Activated CD4-positive, alpha-beta T cell treated with anti-CD3 and anti-CD28 coated beads for 4 hours (primary cell): ENCODE results near the gene RBM25.

Source experiments
- DNase-seq, 2 donors: peaks; one replicate each; pipeline ENCODE4 v3.0.0-alpha.2; 2020

Gene RBM25

GRCh38 chr14:73172500-73172899, 114.2 kb downstream of the RBM25 start:
- DNase-seq: no peak

- no peak for DNase-seq
These were observed 114.9 kb downstream of the RBM25 start for GRCh38 chr14:73173092-73173735.
